Measurements from ENCODE around the gene OR1F1. TPM values are rescaled to one million over a fixed set of nuclear protein-coding genes. Genes with fewer than 3 reads are reported as not detected.

The OR1F1 gene
- total and polyA plus RNA-seq, 2 donors (not counting 1 experiment from before 2014, with no cell fraction given): not detected

- H3K9me3 ChIP-seq (ENCODE audit: control extremely low read depth in 1 of 3, control insufficient read depth in 2 of 3, insufficient read depth in 1 of 3, low read length in 2 of 3): peaks cover 0 to 62% (median 9%) of the 10 kb centered on the region in 3 donors
- ATAC-seq (ENCODE audit: low read depth): no peak
- Mint-ChIP-seq H3K4me3 (no peak overlapping the region), H3K27me3 (peaks cover 60% of the 10 kb centered on the region), H3K4me1 (peaks cover 26% of the 10 kb centered on the region), H3K27ac (no peak overlapping the region), H3K9me3 (ENCODE audit: insufficient read depth) (no peaks in the 10 kb centered on the region)
- no peaks in the 10 kb centered on the region for H3K36me3 ChIP-seq (replicated peaks in 1 of 2; ENCODE audit: control extremely low read depth in 1 of 2, control insufficient read depth in 1 of 2, extremely low read depth in 1 of 2, insufficient read depth in 2 of 2, low read length in 1 of 2)
- H3K4me2 ChIP-seq (replicated peaks; ENCODE audit: low read depth, low read length, poor library complexity, severe bottlenecking): no peak overlapping the region
- H3K27ac ChIP-seq (ENCODE audit: low read length in 2 of 2): no peak overlapping the region
- no peak for TF ChIP-seq CTCF (IDR thresholded peaks at IDR 0.05)
- DNase-seq: no peak
- no peak overlapping the region for H3K9ac ChIP-seq (ENCODE audit: low read length)
- POLR2A ChIA-PET: no interaction called here
- H4K20me1 ChIP-seq (ENCODE audit: control insufficient read depth, insufficient read depth, low read length, poor library complexity, severe bottlenecking): no peaks in the 10 kb centered on the region
- no peak overlapping the region for H3K4me3 ChIP-seq (ENCODE audit: control extremely low read depth in 1 of 5, extremely low read depth in 1 of 5, insufficient read depth in 1 of 5, low read depth in 2 of 5, low read length in 4 of 5)
- intact Hi-C loops (cut with micrococcal nuclease): no loop called here
- H2AFZ ChIP-seq (ENCODE audit: insufficient read depth, low read depth, low read length, poor library complexity, severe bottlenecking): no peak overlapping the region
- 73% methylated on average over 42 of the region's 49 CpGs for WGBS (ENCODE audit: insufficient coverage)
- CTCF ChIA-PET: no interaction called here
- H3K4me1 ChIP-seq (ENCODE audit: control insufficient read depth in 2 of 2, insufficient read depth in 2 of 2, low read length in 2 of 2): peaks cover 20 to 23% of the 10 kb centered on the region in 2 donors
- H3K27me3 ChIP-seq (replicated peaks in 1 of 4; ENCODE audit: control extremely low read depth in 1 of 4, control insufficient read depth in 3 of 4, insufficient read depth in 4 of 4, low read length in 3 of 4): peaks cover 0 to 79% (median 54%) of the 10 kb centered on the region in 4 experiments
- H3K79me2 ChIP-seq (ENCODE audit: control insufficient read depth, insufficient read depth, low read length): no peaks in the 10 kb centered on the region
Observed at GRCh38 chr16:3193221-3194212, 5.5 kb downstream of the OR1F1 start.

GRCh38 chr16:3194792-3195191 is 6.8 kb downstream of the OR1F1 start:
- Histone ChIP-seq H3K36me3 (replicated peaks in 1 of 2; ENCODE audit: control extremely low read depth in 1 of 2, control insufficient read depth in 1 of 2, extremely low read depth in 1 of 2, insufficient read depth in 2 of 2, low read length in 1 of 2) (no peaks in the 10 kb centered on the region), H3K27ac (ENCODE audit: low read length in 2 of 2) (no peak overlapping the region), H4K20me1 (ENCODE audit: control insufficient read depth, insufficient read depth, low read length, poor library complexity, severe bottlenecking) (no peaks in the 10 kb centered on the region), H3K4me2 (replicated peaks; ENCODE audit: low read depth, low read length, poor library complexity, severe bottlenecking) (no peak overlapping the region), H3K4me3 (ENCODE audit: control extremely low read depth in 1 of 5, extremely low read depth in 1 of 5, insufficient read depth in 1 of 5, low read depth in 2 of 5, low read length in 4 of 5) (no peak overlapping the region), H3K79me2 (ENCODE audit: control insufficient read depth, insufficient read depth, low read length) (no peaks in the 10 kb centered on the region), H2AFZ (ENCODE audit: insufficient read depth, low read depth, low read length, poor library complexity, severe bottlenecking) (no peak overlapping the region), H3K9ac (ENCODE audit: low read length) (no peak overlapping the region), H3K27me3 (replicated peaks in 1 of 4; ENCODE audit: control extremely low read depth in 1 of 4, control insufficient read depth in 3 of 4, insufficient read depth in 4 of 4, low read length in 3 of 4) (peaks cover 0 to 66% (median 46%) of the 10 kb centered on the region in 4 experiments), H3K4me1 (ENCODE audit: control insufficient read depth in 2 of 2, insufficient read depth in 2 of 2, low read length in 2 of 2) (peaks cover 8 to 11% of the 10 kb centered on the region in 2 donors), H3K9me3 (ENCODE audit: control extremely low read depth in 1 of 3, control insufficient read depth in 2 of 3, insufficient read depth in 1 of 3, low read length in 2 of 3) (peaks cover 0 to 49% (median 6%) of the 10 kb centered on the region in 3 donors)
- ChIA-PET POLR2A (no interaction called here), CTCF (no interaction called here)
- no peak for DNase-seq
- WGBS (ENCODE audit: insufficient coverage): 90% methylated on average over 19 of the region's 20 CpGs
- TF ChIP-seq CTCF (IDR thresholded peaks at IDR 0.05) (no peak), EZH2 (IDR thresholded peaks at IDR 0.05; ENCODE audit: borderline replicate concordance, insufficient read depth, low read depth, low read length, poor library complexity, severe bottlenecking) (no peak)
- ATAC-seq (ENCODE audit: low read depth): no peak
- H3K4me3 Mint-ChIP-seq: no peak overlapping the region
- peaks cover 13% of the 10 kb centered on the region for H3K4me1 Mint-ChIP-seq
- H3K27ac Mint-ChIP-seq: no peak overlapping the region
- no peaks in the 10 kb centered on the region for H3K9me3 Mint-ChIP-seq (ENCODE audit: insufficient read depth)
- H3K27me3 Mint-ChIP-seq: peaks cover 53% of the 10 kb centered on the region
- intact Hi-C loops (cut with micrococcal nuclease): no loop called here
